DND-41 (cell line): ENCODE measurements around the gene UBXN10.

ENCODE experiments used
- ATAC-seq: fragments of 200-7000 bp; cut with Tn5 transposase; 3 replicates; pipeline ENCODE4 v1.9.1; 2021; ENCODE audit warnings: low read depth; ENCODE audit not compliant: insufficient read depth
- DNase-seq: peaks from one replicate; pipeline ENCODE4 v3.0.0-alpha.2; 2020
- H2AFZ ChIP-seq: 2 replicates; pipeline ENCODE4 v1.6.0; 2012; ENCODE audit warnings: low read depth, low read length
- H3K27ac ChIP-seq: 2 replicates; pipeline ENCODE4 v1.5.1; 2012; ENCODE audit warnings: low read length, inconsistent platforms
- H3K27me3 ChIP-seq: fragments of 200-600 bp; sonication (generic); 2 replicates; pipeline ENCODE4 v1.6.0; 2012; ENCODE audit warnings: low read length, mild to moderate bottlenecking, inconsistent platforms; ENCODE audit not compliant: insufficient read depth, poor library complexity
- H3K36me3 ChIP-seq: 2 replicates; pipeline ENCODE4 v1.5.1; 2012; ENCODE audit warnings: low read length, inconsistent platforms; ENCODE audit not compliant: insufficient read depth
- H3K4me1 ChIP-seq: 2 replicates; pipeline ENCODE4 v1.5.1; 2012; ENCODE audit warnings: mild to moderate bottlenecking, low read length; ENCODE audit not compliant: insufficient read depth
- H3K4me2 ChIP-seq: 2 replicates; pipeline ENCODE4 v1.6.0; 2012; ENCODE audit warnings: mild to moderate bottlenecking, moderate library complexity, low read length, inconsistent platforms; ENCODE audit not compliant: insufficient read depth
- H3K4me3 ChIP-seq, 2 experiments: fragments of 200-600 bp in 1 of 2; shearing (Covaris generic) in 1 of 2; 2 replicates each; pipeline ENCODE4 v1.5.1; 2012 to 2016; ENCODE audit warnings: inconsistent platforms in 2 of 2, low read length in 2 of 2, mild to moderate bottlenecking in 2 of 2, low read depth in 1 of 2, moderate library complexity in 1 of 2
- H3K79me2 ChIP-seq: 2 replicates; pipeline ENCODE4 v1.6.0; 2012; ENCODE audit warnings: low read length, inconsistent platforms; ENCODE audit not compliant: insufficient read depth
- H3K9ac ChIP-seq: 2 replicates; pipeline ENCODE4 v1.6.0; 2012; ENCODE audit warnings: low read depth, mild to moderate bottlenecking, inconsistent platforms, low read length, moderate library complexity
- H3K9me3 ChIP-seq: 2 replicates; pipeline ENCODE4 v1.5.1; 2012; ENCODE audit warnings: low read length, moderate library complexity, mild to moderate bottlenecking, inconsistent platforms; ENCODE audit not compliant: insufficient read depth, severe bottlenecking
- H4K20me1 ChIP-seq: 2 replicates; pipeline ENCODE4 v1.6.0; 2012; ENCODE audit warnings: low read length; ENCODE audit not compliant: insufficient read depth
- CTCF ChIP-seq: IDR thresholded peaks from 2 replicates; pipeline ENCODE4 v1.5.1; 2012; ENCODE audit warnings: borderline replicate concordance, low read length, moderate library complexity, mild to moderate bottlenecking; ENCODE audit not compliant: poor library complexity, severe bottlenecking; ENCODE audit errors: extremely low read depth
- EZH2 ChIP-seq: IDR thresholded peaks from 3 replicates; pipeline ENCODE4 v1.6.1; 2012; ENCODE audit warnings: borderline replicate concordance, low read depth, mild to moderate bottlenecking, moderate library complexity, low read length, inconsistent platforms; ENCODE audit not compliant: severe bottlenecking

The UBXN10 gene

DNA sequence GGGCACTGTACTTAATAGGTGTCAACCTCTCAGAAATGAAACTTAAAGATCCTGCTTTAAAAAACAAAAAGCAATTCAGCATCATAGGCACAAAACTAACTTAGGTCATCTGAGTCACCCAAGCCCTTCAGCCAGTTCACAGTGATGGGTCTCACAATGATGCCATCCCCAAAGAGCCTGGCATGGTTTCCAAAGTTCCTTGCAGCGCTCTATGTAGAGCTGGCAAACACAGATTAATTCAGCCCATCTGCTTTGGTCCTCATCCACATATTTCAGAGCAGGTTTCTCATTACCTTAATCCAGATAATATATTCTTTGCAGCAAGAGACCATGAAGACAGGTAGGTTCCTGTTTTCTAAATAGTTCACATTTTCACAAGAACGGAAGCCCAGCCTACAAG is 15.1 kb downstream of the UBXN10 start:
- Histone ChIP-seq H4K20me1 (no peaks in the 10 kb centered on the region), H2AFZ (no peak overlapping the region), H3K9me3 (no peaks in the 10 kb centered on the region), H3K4me2 (no peak overlapping the region), H3K27ac (no peak overlapping the region), H3K4me3 (no peak overlapping the region), H3K36me3 (no peaks in the 10 kb centered on the region), H3K4me1 (no peaks in the 10 kb centered on the region), H3K79me2 (no peaks in the 10 kb centered on the region), H3K9ac (no peak overlapping the region), H3K27me3 (peaks cover 5% of the 10 kb centered on the region)
- DNase-seq, result no peak
- no peak for ATAC-seq
- no peak for TF ChIP-seq CTCF
- TF ChIP-seq EZH2, result no peak

DNA sequence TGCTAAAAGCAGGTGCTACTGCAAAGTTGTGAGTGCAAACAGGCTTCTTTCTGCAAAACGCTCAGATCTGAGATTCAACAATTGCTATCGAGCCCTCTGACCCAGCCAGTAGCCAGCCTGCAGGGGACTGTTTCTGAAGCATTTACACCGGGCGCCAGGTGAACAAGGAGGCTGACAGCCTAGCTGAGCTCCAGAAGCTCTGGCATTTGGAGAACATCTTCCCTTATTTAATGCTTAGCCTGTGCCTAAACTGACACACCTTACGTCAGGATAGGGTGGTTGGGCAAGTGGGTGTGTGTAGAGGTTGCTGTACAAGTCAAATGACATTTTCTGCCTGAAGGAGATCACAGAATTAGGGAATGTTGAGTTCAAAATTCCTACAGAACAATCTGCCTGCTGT is 16.3 kb downstream of the UBXN10 start:
- peaks cover 5% of the 10 kb centered on the region for H3K27me3 ChIP-seq
- no peaks in the 10 kb centered on the region for H3K4me1 ChIP-seq
- no peaks in the 10 kb centered on the region for H4K20me1 ChIP-seq
- ATAC-seq (no peak), DNase-seq (no peak)
- no peaks in the 10 kb centered on the region for H3K79me2 ChIP-seq
- TF ChIP-seq EZH2 (no peak), CTCF (no peak)
- H3K9ac ChIP-seq, result no peak overlapping the region
- no peak overlapping the region for H3K4me3 ChIP-seq
- no peak overlapping the region for H2AFZ ChIP-seq
- no peak overlapping the region for H3K27ac ChIP-seq
- no peaks in the 10 kb centered on the region for H3K36me3 ChIP-seq
- no peak overlapping the region for H3K4me2 ChIP-seq
- no peaks in the 10 kb centered on the region for H3K9me3 ChIP-seq

DNA sequence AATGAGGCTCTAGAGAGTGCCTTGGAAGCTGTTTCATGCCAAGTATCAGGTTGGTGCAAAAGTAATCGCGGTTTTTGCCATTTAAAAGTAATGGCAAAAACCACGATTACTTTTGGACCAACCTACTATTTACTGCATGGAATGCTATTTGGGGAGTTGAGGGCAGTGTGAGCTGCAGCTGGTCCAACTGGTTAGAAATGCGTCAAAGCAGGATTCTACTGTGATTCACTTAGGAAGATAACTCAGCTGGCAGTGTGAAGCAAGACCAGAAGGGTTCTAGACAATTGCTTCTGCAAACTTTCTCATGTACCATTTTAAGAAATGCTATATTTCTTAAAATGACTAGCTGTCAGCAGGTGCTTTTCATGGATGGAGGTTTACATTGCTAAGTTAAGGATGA is 21.6 kb downstream of the UBXN10 start:
- H3K27me3 ChIP-seq, result no peaks in the 10 kb centered on the region
- no peaks in the 10 kb centered on the region for H3K4me1 ChIP-seq
- H4K20me1 ChIP-seq, result no peaks in the 10 kb centered on the region
- no peak overlapping the region for H3K4me3 ChIP-seq
- H3K9ac ChIP-seq, result no peak overlapping the region
- H3K9me3 ChIP-seq, result no peaks in the 10 kb centered on the region
- ATAC-seq, result no peak
- no peaks in the 10 kb centered on the region for H3K79me2 ChIP-seq
- no peak overlapping the region for H2AFZ ChIP-seq
- no peak overlapping the region for H3K4me2 ChIP-seq
- no peak for DNase-seq
- no peaks in the 10 kb centered on the region for H3K36me3 ChIP-seq
- TF ChIP-seq EZH2, result no peak
- TF ChIP-seq CTCF, result no peak
- no peak overlapping the region for H3K27ac ChIP-seq

- Histone ChIP-seq H2AFZ (no peak overlapping the region), H3K4me1 (no peaks in the 10 kb centered on the region), H3K79me2 (no peaks in the 10 kb centered on the region), H3K27ac (no peak overlapping the region), H3K36me3 (no peaks in the 10 kb centered on the region), H4K20me1 (no peaks in the 10 kb centered on the region; the same call in 1 of the 2 replicates), H3K27me3 (peaks cover 5% of the 10 kb centered on the region), H3K4me3 (no peak overlapping the region), H3K9ac (no peak overlapping the region), H3K9me3 (no peaks in the 10 kb centered on the region), H3K4me2 (no peak overlapping the region)
- no peak for TF ChIP-seq CTCF
- no peak for TF ChIP-seq EZH2
- ATAC-seq (no peak), DNase-seq (no peak)
Observed at GRCh38 chr1:20209471-20209870, 23.6 kb downstream of the UBXN10 start.
